Breast epithelium (tissue), 3 donors: ENCODE results near the gene ATG7.

Experiments
- POLR2A ChIP-seq: fragments of 450-650 bp; IDR thresholded peaks from one replicate; pipeline ENCODE4 v1.6.1; 2016; ENCODE audit warnings: antibody characterized with exemption, mild to moderate bottlenecking, moderate library complexity
- TF ChIP-seq, protein P1 (sequence below), 3 donors: fragments of 450-650 bp; IDR thresholded peaks; one replicate each; pipeline ENCODE4 v1.5.1; 2016 to 2017; ENCODE audit warnings: antibody characterized with exemption in 3 of 3, mild to moderate bottlenecking in 3 of 3, moderate library complexity in 3 of 3

DNA sequence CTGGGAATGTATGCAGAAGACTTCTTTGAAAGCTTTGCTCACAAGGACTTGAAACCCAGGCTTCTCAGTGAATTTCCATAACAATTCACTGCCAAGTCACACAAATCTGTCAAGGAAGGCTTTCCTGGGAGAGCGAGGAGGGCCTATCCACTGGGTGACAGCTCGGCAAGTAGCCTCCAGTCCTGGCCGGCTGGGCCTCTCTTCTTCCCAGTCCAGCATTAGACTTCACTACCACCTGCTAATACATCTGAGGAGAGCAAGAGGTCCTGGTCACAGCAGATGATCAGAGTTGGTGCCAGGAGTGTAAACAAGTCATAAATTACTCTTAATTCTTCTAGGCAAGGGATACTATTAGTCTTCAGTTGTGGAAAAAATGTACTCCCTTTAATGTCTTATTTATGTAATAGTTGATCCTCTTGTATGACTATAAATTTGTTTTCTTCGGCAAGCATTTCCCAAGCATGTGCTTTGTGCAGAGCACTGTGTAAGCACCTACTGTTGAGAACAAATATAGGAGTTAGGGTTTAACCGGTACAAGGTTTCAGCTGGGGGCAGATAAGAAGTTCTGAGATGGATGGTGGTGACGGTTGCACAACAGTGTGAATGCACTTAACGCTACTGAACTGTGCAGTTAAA, 208.6 kb downstream of the ATG7 start:
- no peak for TF ChIP-seq POLR2A
- TF ChIP-seq, protein P1, sequence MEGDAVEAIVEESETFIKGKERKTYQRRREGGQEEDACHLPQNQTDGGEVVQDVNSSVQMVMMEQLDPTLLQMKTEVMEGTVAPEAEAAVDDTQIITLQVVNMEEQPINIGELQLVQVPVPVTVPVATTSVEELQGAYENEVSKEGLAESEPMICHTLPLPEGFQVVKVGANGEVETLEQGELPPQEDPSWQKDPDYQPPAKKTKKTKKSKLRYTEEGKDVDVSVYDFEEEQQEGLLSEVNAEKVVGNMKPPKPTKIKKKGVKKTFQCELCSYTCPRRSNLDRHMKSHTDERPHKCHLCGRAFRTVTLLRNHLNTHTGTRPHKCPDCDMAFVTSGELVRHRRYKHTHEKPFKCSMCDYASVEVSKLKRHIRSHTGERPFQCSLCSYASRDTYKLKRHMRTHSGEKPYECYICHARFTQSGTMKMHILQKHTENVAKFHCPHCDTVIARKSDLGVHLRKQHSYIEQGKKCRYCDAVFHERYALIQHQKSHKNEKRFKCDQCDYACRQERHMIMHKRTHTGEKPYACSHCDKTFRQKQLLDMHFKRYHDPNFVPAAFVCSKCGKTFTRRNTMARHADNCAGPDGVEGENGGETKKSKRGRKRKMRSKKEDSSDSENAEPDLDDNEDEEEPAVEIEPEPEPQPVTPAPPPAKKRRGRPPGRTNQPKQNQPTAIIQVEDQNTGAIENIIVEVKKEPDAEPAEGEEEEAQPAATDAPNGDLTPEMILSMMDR (IDR thresholded peaks at IDR 0.05), result no peak
